HEK293 (cell line): ENCODE results near the gene MUS81.

Experiments used
- GLIS2 ChIP-seq: fragments of 450-650 bp; formaldehyde crosslinking; IDR thresholded peaks from 2 replicates; pipeline ENCODE4 v1.5.1; 2016; ENCODE audit warnings: missing biosample characterization, missing genetic modification characterization
- KLF1 ChIP-seq: fragments of 450-650 bp; formaldehyde crosslinking; IDR thresholded peaks from 2 replicates; pipeline ENCODE4 v1.5.1; 2016; ENCODE audit warnings: missing biosample characterization, missing genetic modification characterization
- KLF16 ChIP-seq: fragments of 450-650 bp; formaldehyde crosslinking; IDR thresholded peaks from 2 replicates; pipeline ENCODE4 v1.5.1; 2017; ENCODE audit warnings: missing biosample characterization, missing genetic modification characterization
- KLF7 ChIP-seq: fragments of 450-650 bp; formaldehyde crosslinking; IDR thresholded peaks from 2 replicates; pipeline ENCODE4 v1.5.1; 2016; ENCODE audit warnings: missing biosample characterization, missing genetic modification characterization, borderline replicate concordance
- KLF8 ChIP-seq: fragments of 450-650 bp; formaldehyde crosslinking; IDR thresholded peaks from 2 replicates; pipeline ENCODE4 v1.5.1; 2016; ENCODE audit warnings: missing biosample characterization, missing genetic modification characterization
- ZBTB17 ChIP-seq: fragments of 450-650 bp; formaldehyde crosslinking; IDR thresholded peaks from 2 replicates; pipeline ENCODE4 v1.5.1; 2016; ENCODE audit warnings: missing biosample characterization, missing genetic modification characterization
- ZBTB21 ChIP-seq: fragments of 450-650 bp; formaldehyde crosslinking; IDR thresholded peaks from 2 replicates; pipeline ENCODE4 v1.5.1; 2017; ENCODE audit warnings: missing biosample characterization, missing genetic modification characterization
- ZNF121 ChIP-seq: fragments of 450-650 bp; formaldehyde crosslinking; IDR thresholded peaks from 2 replicates; pipeline ENCODE4 v1.5.1; 2016; ENCODE audit warnings: missing biosample characterization, missing genetic modification characterization
- ZNF146 ChIP-seq: fragments of 450-650 bp; formaldehyde crosslinking; IDR thresholded peaks from 2 replicates; pipeline ENCODE4 v1.5.1; 2016; ENCODE audit warnings: missing biosample characterization, missing genetic modification characterization
- ZNF23 ChIP-seq: fragments of 450-650 bp; formaldehyde crosslinking; IDR thresholded peaks from 2 replicates; pipeline ENCODE4 v1.5.1; 2016; ENCODE audit warnings: missing biosample characterization, missing genetic modification characterization, borderline replicate concordance
- ZNF302 ChIP-seq: fragments of 450-650 bp; formaldehyde crosslinking; IDR thresholded peaks from 2 replicates; pipeline ENCODE4 v1.5.1; 2016; ENCODE audit warnings: missing biosample characterization, missing genetic modification characterization, low read depth
- ZNF335 ChIP-seq: fragments of 450-650 bp; formaldehyde crosslinking; conservative IDR thresholded peaks from 2 replicates; pipeline ENCODE4 v1.5.1; 2016; ENCODE audit warnings: missing biosample characterization, missing genetic modification characterization
- ZNF48 ChIP-seq: fragments of 450-650 bp; formaldehyde crosslinking; IDR thresholded peaks from 2 replicates; pipeline ENCODE4 v1.5.1; 2016; ENCODE audit warnings: missing biosample characterization, missing genetic modification characterization
- ZNF529 ChIP-seq: fragments of 450-650 bp; formaldehyde crosslinking; IDR thresholded peaks from 2 replicates; pipeline ENCODE4 v1.5.1; 2017; ENCODE audit warnings: missing genetic modification characterization, missing biosample characterization; ENCODE audit not compliant: insufficient replicate concordance
- ZNF549 ChIP-seq: fragments of 450-650 bp; IDR thresholded peaks from 2 replicates; pipeline ENCODE4 v1.5.1; 2018; ENCODE audit warnings: missing biosample characterization, missing genetic modification characterization, mild to moderate bottlenecking, inconsistent platforms, moderate library complexity
- ZNF561 ChIP-seq: fragments of 450-650 bp; IDR thresholded peaks from 2 replicates; pipeline ENCODE4 v1.5.1; 2018; ENCODE audit warnings: missing biosample characterization, missing genetic modification characterization, borderline replicate concordance
- ZNF626 ChIP-seq: fragments of 450-650 bp; sonication (Bioruptor Pico); formaldehyde crosslinking; IDR thresholded peaks from 2 replicates; pipeline ENCODE4 v1.5.1; 2018; ENCODE audit warnings: missing biosample characterization, missing genetic modification characterization, inconsistent platforms
- ZNF629 ChIP-seq: fragments of 450-650 bp; formaldehyde crosslinking; IDR thresholded peaks from 2 replicates; pipeline ENCODE4 v1.5.1; 2017; ENCODE audit warnings: missing biosample characterization, missing genetic modification characterization
- ZNF768 ChIP-seq: fragments of 450-650 bp; formaldehyde crosslinking; IDR thresholded peaks from 2 replicates; pipeline ENCODE4 v1.5.1; 2018; ENCODE audit warnings: missing biosample characterization, mild to moderate bottlenecking, missing genetic modification characterization
- ZNF791 ChIP-seq: fragments of 450-650 bp; formaldehyde crosslinking; IDR thresholded peaks from 2 replicates; pipeline ENCODE4 v1.5.1; 2016; ENCODE audit warnings: missing biosample characterization, missing genetic modification characterization
- ZXDB ChIP-seq: fragments of 450-650 bp; formaldehyde crosslinking; IDR thresholded peaks from 2 replicates; pipeline ENCODE4 v1.5.1; 2016; ENCODE audit warnings: missing biosample characterization, missing genetic modification characterization
- TF ChIP-seq, protein P1 (sequence below): fragments of 450-650 bp; formaldehyde crosslinking; IDR thresholded peaks from 2 replicates; pipeline ENCODE4 v1.5.1; 2016; ENCODE audit warnings: missing biosample characterization, missing genetic modification characterization
- TF ChIP-seq, protein P2 (sequence below): fragments of 450-650 bp; formaldehyde crosslinking; IDR thresholded peaks from 2 replicates; pipeline ENCODE4 v1.5.1; 2016; ENCODE audit warnings: missing biosample characterization, missing genetic modification characterization
- TF ChIP-seq, protein P3 (sequence below): fragments of 450-650 bp; formaldehyde crosslinking; IDR thresholded peaks from 2 replicates; pipeline ENCODE4 v1.5.1; 2016; ENCODE audit warnings: missing biosample characterization, missing genetic modification characterization
- TF ChIP-seq, protein P4 (sequence below): fragments of 450-650 bp; formaldehyde crosslinking; IDR thresholded peaks from 2 replicates; pipeline ENCODE4 v1.5.1; 2017; ENCODE audit warnings: missing biosample characterization, missing genetic modification characterization
- TF ChIP-seq, protein P5 (sequence below): fragments of 450-650 bp; formaldehyde crosslinking; IDR thresholded peaks from 2 replicates; pipeline ENCODE4 v1.5.1; 2017; ENCODE audit warnings: missing biosample characterization, missing genetic modification characterization
- TF ChIP-seq, protein P6 (sequence below): fragments of 450-650 bp; formaldehyde crosslinking; IDR thresholded peaks from 2 replicates; pipeline ENCODE4 v1.5.1; 2016; ENCODE audit warnings: missing biosample characterization, missing genetic modification characterization

MUS81 gene

DNA sequence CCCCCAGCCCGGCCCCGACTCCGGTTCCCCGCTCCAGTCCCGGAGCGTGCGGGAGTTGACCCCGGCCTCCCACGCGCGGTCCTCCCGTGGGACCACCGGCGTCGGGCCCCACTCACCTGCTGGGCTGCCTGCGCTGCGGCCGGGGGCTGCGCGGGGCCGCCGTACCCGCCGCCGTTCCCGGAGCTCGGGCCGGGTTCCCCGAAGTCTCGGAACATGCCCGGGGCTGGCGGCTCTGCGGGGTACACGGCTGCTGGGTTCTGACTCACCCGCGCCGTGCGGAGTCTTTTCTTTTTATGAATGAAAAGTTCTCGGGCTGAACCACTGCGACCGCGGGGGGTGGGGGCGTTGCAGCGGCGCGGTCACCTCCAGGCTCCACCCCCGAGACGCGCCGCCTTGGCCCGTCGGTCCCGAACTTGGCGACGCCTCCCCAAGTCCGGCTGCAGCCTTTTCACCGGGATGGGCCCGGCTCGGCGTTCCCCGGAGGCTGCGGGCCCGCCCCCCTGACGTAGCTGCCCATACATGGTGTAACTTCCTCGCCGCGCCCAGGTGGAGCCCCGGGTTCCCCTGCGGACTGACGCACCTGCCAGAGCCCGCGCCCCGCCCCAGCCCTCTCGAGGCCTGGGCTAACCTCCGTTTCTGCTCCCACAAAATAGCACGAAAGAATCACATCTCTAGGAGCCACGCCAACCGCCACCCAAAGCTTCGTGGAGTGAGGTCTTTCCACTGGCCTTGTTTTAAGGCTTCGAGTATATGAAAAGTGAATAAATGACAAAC lies 40.1 kb downstream of the MUS81 start, which contains the start of gene FOSL1 (continued):
- TF ChIP-seq KLF1 (tag by site-specific recombination), result peak; percentile 87
- peak; percentile 76 for TF ChIP-seq KLF16 (tag by site-specific recombination)
- TF ChIP-seq ZXDB (tag by site-specific recombination), result no peak
- TF ChIP-seq ZNF335 (tag by site-specific recombination), result no peak
- no peak for TF ChIP-seq ZNF302 (tag by site-specific recombination)
- TF ChIP-seq, protein P1, sequence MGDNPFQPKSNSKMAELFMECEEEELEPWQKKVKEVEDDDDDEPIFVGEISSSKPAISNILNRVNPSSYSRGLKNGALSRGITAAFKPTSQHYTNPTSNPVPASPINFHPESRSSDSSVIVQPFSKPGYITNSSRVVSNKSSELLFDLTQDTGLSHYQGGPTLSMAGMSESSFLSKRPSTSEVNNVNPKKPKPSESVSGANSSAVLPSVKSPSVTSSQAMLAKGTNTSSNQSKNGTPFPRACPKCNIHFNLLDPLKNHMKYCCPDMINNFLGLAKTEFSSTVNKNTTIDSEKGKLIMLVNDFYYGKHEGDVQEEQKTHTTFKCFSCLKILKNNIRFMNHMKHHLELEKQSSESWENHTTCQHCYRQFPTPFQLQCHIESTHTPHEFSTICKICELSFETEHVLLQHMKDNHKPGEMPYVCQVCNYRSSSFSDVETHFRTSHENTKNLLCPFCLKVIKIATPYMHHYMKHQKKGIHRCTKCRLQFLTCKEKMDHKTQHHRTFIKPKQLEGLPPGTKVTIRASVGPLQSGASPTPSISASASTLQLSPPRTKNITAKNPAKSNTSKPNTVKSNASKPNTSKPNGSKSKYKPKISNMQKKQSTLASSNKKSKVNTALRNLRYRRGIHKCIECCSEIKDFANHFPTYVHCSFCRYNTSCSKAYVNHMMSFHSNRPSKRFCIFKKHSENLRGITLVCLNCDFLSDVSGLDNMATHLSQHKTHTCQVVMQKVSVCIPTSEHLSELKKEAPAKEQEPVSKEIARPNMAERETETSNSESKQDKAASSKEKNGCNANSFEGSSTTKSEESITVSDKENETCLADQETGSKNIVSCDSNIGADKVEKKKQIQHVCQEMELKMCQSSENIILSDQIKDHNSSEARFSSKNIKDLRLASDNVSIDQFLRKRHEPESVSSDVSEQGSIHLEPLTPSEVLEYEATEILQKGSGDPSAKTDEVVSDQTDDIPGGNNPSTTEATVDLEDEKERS (tag by site-specific recombination), result no peak
- TF ChIP-seq KLF7 (tag by site-specific recombination), result peak; percentile 64; the same call in 1 of the 2 replicates
- TF ChIP-seq, protein P2, sequence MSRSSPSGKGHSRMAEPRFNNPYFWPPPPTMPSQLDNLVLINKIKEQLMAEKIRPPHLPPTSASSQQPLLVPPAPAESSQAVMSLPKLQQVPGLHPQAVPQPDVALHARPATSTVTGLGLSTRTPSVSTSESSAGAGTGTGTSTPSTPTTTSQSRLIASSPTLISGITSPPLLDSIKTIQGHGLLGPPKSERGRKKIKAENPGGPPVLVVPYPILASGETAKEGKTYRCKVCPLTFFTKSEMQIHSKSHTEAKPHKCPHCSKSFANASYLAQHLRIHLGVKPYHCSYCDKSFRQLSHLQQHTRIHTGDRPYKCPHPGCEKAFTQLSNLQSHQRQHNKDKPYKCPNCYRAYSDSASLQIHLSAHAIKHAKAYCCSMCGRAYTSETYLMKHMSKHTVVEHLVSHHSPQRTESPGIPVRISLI (tag by site-specific recombination), result no peak
- TF ChIP-seq, protein P3, sequence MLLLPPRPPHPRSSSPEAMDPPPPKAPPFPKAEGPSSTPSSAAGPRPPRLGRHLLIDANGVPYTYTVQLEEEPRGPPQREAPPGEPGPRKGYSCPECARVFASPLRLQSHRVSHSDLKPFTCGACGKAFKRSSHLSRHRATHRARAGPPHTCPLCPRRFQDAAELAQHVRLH (tag by site-specific recombination), result no peak
- TF ChIP-seq ZNF48, result no peak
- TF ChIP-seq, protein P4, sequence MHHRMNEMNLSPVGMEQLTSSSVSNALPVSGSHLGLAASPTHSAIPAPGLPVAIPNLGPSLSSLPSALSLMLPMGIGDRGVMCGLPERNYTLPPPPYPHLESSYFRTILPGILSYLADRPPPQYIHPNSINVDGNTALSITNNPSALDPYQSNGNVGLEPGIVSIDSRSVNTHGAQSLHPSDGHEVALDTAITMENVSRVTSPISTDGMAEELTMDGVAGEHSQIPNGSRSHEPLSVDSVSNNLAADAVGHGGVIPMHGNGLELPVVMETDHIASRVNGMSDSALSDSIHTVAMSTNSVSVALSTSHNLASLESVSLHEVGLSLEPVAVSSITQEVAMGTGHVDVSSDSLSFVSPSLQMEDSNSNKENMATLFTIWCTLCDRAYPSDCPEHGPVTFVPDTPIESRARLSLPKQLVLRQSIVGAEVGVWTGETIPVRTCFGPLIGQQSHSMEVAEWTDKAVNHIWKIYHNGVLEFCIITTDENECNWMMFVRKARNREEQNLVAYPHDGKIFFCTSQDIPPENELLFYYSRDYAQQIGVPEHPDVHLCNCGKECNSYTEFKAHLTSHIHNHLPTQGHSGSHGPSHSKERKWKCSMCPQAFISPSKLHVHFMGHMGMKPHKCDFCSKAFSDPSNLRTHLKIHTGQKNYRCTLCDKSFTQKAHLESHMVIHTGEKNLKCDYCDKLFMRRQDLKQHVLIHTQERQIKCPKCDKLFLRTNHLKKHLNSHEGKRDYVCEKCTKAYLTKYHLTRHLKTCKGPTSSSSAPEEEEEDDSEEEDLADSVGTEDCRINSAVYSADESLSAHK (tag by site-specific recombination), result no peak
- TF ChIP-seq ZNF23, result no peak
- peak; percentile 75 for TF ChIP-seq ZNF629 (tag by site-specific recombination)
- TF ChIP-seq ZNF146 (tag by site-specific recombination), result no peak
- TF ChIP-seq KLF8 (tag by site-specific recombination), result peak; percentile 75; the same call in 1 of the 2 replicates
- TF ChIP-seq GLIS2 (tag by site-specific recombination), result peak; percentile 82
- TF ChIP-seq, protein P5, sequence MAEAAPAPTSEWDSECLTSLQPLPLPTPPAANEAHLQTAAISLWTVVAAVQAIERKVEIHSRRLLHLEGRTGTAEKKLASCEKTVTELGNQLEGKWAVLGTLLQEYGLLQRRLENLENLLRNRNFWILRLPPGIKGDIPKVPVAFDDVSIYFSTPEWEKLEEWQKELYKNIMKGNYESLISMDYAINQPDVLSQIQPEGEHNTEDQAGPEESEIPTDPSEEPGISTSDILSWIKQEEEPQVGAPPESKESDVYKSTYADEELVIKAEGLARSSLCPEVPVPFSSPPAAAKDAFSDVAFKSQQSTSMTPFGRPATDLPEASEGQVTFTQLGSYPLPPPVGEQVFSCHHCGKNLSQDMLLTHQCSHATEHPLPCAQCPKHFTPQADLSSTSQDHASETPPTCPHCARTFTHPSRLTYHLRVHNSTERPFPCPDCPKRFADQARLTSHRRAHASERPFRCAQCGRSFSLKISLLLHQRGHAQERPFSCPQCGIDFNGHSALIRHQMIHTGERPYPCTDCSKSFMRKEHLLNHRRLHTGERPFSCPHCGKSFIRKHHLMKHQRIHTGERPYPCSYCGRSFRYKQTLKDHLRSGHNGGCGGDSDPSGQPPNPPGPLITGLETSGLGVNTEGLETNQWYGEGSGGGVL (tag by site-specific recombination), result peak; percentile 59; the same call in 1 of the 2 replicates
- 0 out of 2 replicates have a peak, but pooled peaks have one; percentile 29 for TF ChIP-seq ZBTB21
- no peak for TF ChIP-seq ZNF768 (tag by site-specific recombination)
- TF ChIP-seq ZNF626 (tag by site-specific recombination), result no peak
- TF ChIP-seq, protein P6, sequence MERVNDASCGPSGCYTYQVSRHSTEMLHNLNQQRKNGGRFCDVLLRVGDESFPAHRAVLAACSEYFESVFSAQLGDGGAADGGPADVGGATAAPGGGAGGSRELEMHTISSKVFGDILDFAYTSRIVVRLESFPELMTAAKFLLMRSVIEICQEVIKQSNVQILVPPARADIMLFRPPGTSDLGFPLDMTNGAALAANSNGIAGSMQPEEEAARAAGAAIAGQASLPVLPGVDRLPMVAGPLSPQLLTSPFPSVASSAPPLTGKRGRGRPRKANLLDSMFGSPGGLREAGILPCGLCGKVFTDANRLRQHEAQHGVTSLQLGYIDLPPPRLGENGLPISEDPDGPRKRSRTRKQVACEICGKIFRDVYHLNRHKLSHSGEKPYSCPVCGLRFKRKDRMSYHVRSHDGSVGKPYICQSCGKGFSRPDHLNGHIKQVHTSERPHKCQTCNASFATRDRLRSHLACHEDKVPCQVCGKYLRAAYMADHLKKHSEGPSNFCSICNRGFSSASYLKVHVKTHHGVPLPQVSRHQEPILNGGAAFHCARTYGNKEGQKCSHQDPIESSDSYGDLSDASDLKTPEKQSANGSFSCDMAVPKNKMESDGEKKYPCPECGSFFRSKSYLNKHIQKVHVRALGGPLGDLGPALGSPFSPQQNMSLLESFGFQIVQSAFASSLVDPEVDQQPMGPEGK (tag by site-specific recombination), result peak; percentile 81
- TF ChIP-seq ZNF561 (tag by site-specific recombination), result peak; percentile 24; the same call in 1 of the 2 replicates
- TF ChIP-seq ZNF549 (tag by site-specific recombination), result no peak
- TF ChIP-seq ZBTB17 (tag by site-specific recombination), result peak; percentile 90
- no peak for TF ChIP-seq ZNF121 (tag by site-specific recombination)
- TF ChIP-seq ZNF791 (tag by site-specific recombination), result no peak
- TF ChIP-seq ZNF529 (tag by site-specific recombination), result no peak
